Karpas-422 (cell line): ENCODE measurements around the gene TMEM183A. TPM values are rescaled to one million over a fixed set of nuclear protein-coding genes. Genes with fewer than 3 reads are reported as not detected.

ENCODE experiments used
- DNase-seq: peaks from one replicate; pipeline ENCODE4 v3.0.0-alpha.2; 2015
- H2AFZ ChIP-seq: fragments of 200-600 bp; sonication (generic); 2 replicates; pipeline ENCODE4 v1.6.1; 2014; ENCODE audit warnings: antibody characterized with exemption, low read length, mixed read lengths
- H3K27ac ChIP-seq: fragments of 200-600 bp; sonication (generic); 2 replicates; pipeline ENCODE4 v1.5.1; 2014; ENCODE audit warnings: mild to moderate bottlenecking, low read length, moderate library complexity
- H3K27me3 ChIP-seq: fragments of 200-600 bp; sonication (generic); 2 replicates; pipeline ENCODE4 v1.6.1; 2014; ENCODE audit warnings: low read length, mixed read lengths
- H3K36me3 ChIP-seq: fragments of 200-600 bp; sonication (generic); 2 replicates; pipeline ENCODE4 v1.6.1; 2014; ENCODE audit warnings: low read length, mixed read lengths; ENCODE audit not compliant: insufficient read depth
- H3K4me1 ChIP-seq: fragments of 200-600 bp; sonication (generic); 2 replicates; pipeline ENCODE4 v1.6.1; 2014; ENCODE audit warnings: mild to moderate bottlenecking, low read length, mixed read lengths
- H3K4me2 ChIP-seq: fragments of 200-600 bp; sonication (generic); 2 replicates; pipeline ENCODE4 v1.6.1; 2014; ENCODE audit warnings: low read length, low read depth, mild to moderate bottlenecking; ENCODE audit not compliant: poor library complexity, severe bottlenecking
- H3K4me3 ChIP-seq: fragments of 200-600 bp; sonication (generic); 2 replicates; pipeline ENCODE4 v1.5.1; 2014; ENCODE audit warnings: mild to moderate bottlenecking, antibody characterized with exemption, low read length, mixed read lengths
- H3K79me2 ChIP-seq: fragments of 200-600 bp; sonication (generic); 2 replicates; pipeline ENCODE4 v1.6.1; 2014; ENCODE audit warnings: mild to moderate bottlenecking, low read length, mixed read lengths
- H3K9ac ChIP-seq: fragments of 200-600 bp; sonication (generic); 2 replicates; pipeline ENCODE4 v1.6.0; 2014; ENCODE audit warnings: low read length
- H3K9me2 ChIP-seq: fragments of 200-600 bp; sonication (generic), shearing (Covaris generic); replicated peaks from 2 replicates; pipeline ENCODE4 v1.6.0; 2014; ENCODE audit warnings: mild to moderate bottlenecking, low read length, moderate library complexity; ENCODE audit not compliant: insufficient read depth
- H3K9me3 ChIP-seq: fragments of 300-700, 200-600 bp; sonication (generic); 2 replicates; pipeline ENCODE4 v1.6.1; 2014; ENCODE audit warnings: low read length, mixed read lengths
- H4K20me1 ChIP-seq: fragments of 200-600 bp; sonication (generic); 2 replicates; pipeline ENCODE4 v1.6.1; 2014; ENCODE audit warnings: mild to moderate bottlenecking, antibody characterized with exemption, low read length, low read depth; ENCODE audit not compliant: insufficient read depth
- total RNA-seq: library from RNA; depleted of rRNA; stranded (reverse); fragments of >200 nt; shearing (Covaris generic); gene quantifications from 2 replicates; pipeline ENCODE4 v1.2.3, GENCODE V29; 2014; ENCODE audit warnings: low replicate concordance

Gene TMEM183A
- total RNA-seq, 1 experiment from 2014 or later: 81.0 TPM

DNA sequence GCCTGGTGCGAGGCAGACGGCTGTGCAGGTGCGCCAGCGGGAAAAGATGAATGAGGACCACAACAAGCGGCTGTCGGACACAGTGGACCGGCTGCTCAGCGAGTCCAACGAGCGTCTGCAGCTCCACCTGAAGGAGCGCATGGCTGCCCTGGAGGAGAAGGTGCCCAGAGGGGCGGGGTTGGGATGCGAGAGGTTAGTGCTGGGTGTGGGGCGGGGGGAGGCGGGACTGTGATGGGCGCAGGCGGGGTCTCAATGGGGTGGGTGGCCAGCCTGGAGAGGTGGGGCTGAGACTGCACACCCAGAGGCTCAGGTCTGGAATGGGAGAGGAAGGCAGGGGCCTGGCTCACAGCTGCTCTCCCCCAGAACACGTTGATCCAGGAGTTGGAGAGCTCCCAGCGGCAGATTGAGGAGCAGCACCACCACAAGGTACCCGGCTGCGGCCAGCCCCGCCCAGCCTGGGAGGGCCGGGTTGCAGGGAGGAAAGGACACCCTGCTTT, 41.4 kb downstream of the TMEM183A start:
- Histone ChIP-seq H4K20me1 (no peaks in the 10 kb centered on the region), H3K36me3 (no peaks in the 10 kb centered on the region), H3K4me1 (no peaks in the 10 kb centered on the region), H3K9me2 (no peaks in the 10 kb centered on the region), H3K9me3 (no peaks in the 10 kb centered on the region), H3K79me2 (no peaks in the 10 kb centered on the region), H3K9ac (no peak overlapping the region), H3K27ac (no peak overlapping the region), H2AFZ (no peak overlapping the region), H3K27me3 (no peaks in the 10 kb centered on the region), H3K4me2 (no peak overlapping the region), H3K4me3 (no peak overlapping the region)
- peak; percentile 59 for DNase-seq

DNA sequence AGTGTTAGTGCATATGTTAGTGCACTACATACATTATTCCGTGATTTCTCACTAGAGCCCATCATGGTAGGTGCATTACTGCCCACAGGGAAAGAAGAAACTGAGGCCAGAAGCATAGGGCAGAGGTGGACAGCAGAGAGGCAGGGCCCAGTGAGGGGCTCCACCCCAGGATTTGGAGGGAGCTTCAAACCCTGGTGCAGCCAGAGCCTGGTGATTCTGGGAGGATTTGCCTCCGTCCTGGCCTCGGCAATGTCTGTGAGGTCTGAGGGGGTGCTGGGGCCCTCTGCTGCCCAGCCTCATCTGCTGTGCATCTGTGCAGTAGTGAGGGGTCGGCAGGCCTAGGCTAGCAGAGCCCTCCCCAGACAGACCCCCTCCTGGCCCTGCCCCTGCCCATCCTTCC, 41.9 kb downstream of the TMEM183A start:
- Histone ChIP-seq H3K9me3 (no peaks in the 10 kb centered on the region), H2AFZ (no peak overlapping the region), H3K27ac (no peak overlapping the region), H3K4me1 (no peaks in the 10 kb centered on the region), H3K27me3 (no peaks in the 10 kb centered on the region), H3K9me2 (no peaks in the 10 kb centered on the region), H3K79me2 (no peaks in the 10 kb centered on the region), H3K36me3 (no peaks in the 10 kb centered on the region), H3K4me3 (no peak overlapping the region), H4K20me1 (no peaks in the 10 kb centered on the region), H3K4me2 (no peak overlapping the region), H3K9ac (no peak overlapping the region)
- no peak for DNase-seq

- Histone ChIP-seq H3K9ac (no peak overlapping the region), H3K27me3 (no peaks in the 10 kb centered on the region), H3K9me2 (no peaks in the 10 kb centered on the region), H3K36me3 (no peaks in the 10 kb centered on the region), H3K79me2 (no peaks in the 10 kb centered on the region), H3K27ac (no peak overlapping the region), H3K4me1 (no peaks in the 10 kb centered on the region), H3K4me2 (no peak overlapping the region), H3K9me3 (no peaks in the 10 kb centered on the region), H4K20me1 (no peaks in the 10 kb centered on the region), H3K4me3 (no peak overlapping the region), H2AFZ (no peak overlapping the region)
- no peak for DNase-seq
Measured at GRCh38 chr1:203049576-203050180, 42.5 kb downstream of the TMEM183A start.

DNA sequence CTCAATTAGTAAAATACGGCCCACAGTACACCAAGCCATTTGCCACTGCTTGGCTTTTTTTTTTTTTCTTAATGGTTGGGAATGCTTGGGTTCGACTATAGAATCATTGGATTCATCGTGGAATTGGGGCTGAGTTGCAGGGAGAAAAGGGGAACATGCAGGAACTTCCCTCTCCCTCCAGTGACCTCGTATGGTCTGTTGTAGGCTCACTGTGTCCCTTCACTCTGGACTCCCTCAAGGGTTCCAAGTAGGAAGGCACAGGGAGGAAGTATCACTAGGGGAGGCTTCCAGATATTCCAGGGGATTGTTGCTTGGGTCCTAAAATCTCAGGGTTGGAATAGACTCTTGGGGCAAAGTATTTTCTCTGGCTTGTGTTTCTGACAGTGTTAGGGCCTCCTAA, 43.7 kb downstream of the TMEM183A start:
- no peak overlapping the region for H3K4me2 ChIP-seq
- H2AFZ ChIP-seq: no peak overlapping the region
- no peaks in the 10 kb centered on the region for H3K4me1 ChIP-seq
- H3K9ac ChIP-seq: no peak overlapping the region
- H3K4me3 ChIP-seq: no peak overlapping the region
- no peaks in the 10 kb centered on the region for H3K27me3 ChIP-seq
- DNase-seq: no peak
- H3K27ac ChIP-seq: no peak overlapping the region
- no peaks in the 10 kb centered on the region for H3K36me3 ChIP-seq
- no peaks in the 10 kb centered on the region for H3K9me3 ChIP-seq
- no peaks in the 10 kb centered on the region for H3K79me2 ChIP-seq
- no peaks in the 10 kb centered on the region for H3K9me2 ChIP-seq
- no peaks in the 10 kb centered on the region for H4K20me1 ChIP-seq

DNA sequence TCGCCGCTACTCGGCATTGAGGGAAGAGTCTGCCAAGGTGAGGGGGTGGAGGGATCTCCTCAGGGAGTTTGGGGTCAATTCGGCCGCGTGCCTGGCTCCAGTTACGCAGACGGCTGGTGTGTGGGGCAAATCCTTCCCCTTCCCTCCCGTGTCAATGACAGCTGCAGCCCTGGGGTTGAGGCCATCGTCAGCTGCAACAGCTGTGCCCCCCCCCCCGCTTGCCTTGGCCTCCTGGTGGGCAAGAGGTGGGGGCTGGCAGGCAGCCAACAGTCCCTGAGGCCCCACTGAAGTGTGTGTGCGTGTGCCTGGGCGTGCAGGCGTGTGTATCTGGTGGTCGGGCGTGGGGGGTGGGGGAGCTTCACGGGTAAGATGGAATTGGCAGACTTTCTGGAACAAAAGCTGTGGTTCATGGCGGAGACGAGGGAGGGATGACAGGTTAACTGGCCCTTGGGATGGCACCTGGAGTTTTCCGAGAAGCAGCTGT, 44.7 kb downstream of the TMEM183A start:
- DNase-seq: no peak
- Histone ChIP-seq H3K27ac (no peak overlapping the region), H3K9ac (no peak overlapping the region), H3K79me2 (no peaks in the 10 kb centered on the region), H3K27me3 (no peaks in the 10 kb centered on the region), H3K36me3 (no peaks in the 10 kb centered on the region), H3K9me3 (no peaks in the 10 kb centered on the region), H3K4me1 (no peaks in the 10 kb centered on the region), H3K4me3 (no peak overlapping the region), H3K9me2 (no peaks in the 10 kb centered on the region), H4K20me1 (no peaks in the 10 kb centered on the region), H2AFZ (no peak overlapping the region), H3K4me2 (no peak overlapping the region)

DNA sequence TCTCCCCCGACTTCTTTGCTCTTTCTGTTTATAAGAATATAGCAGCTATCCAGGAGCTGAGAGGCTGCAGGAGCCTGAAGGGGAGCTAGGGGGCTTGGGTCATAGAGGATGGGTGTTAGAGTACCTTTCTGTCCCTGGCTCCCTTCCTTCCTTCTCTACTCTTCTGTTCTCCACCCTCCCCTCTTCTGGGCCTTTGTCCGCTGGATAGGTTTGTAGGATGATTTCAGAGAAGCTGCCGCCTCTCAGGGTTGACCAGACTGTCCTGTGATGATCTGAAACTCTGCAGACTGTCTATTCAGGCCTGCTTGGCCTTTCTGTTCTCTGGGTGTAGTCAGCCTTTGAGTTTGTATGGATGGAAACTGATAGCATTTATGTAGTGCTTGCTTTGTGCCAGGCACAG, 45.4 kb downstream of the TMEM183A start:
- Histone ChIP-seq H3K9ac (no peak overlapping the region), H3K27ac (no peak overlapping the region), H3K4me3 (no peak overlapping the region), H2AFZ (no peak overlapping the region), H3K79me2 (no peaks in the 10 kb centered on the region), H4K20me1 (no peaks in the 10 kb centered on the region), H3K36me3 (no peaks in the 10 kb centered on the region), H3K9me2 (no peaks in the 10 kb centered on the region), H3K27me3 (no peaks in the 10 kb centered on the region), H3K4me1 (no peaks in the 10 kb centered on the region), H3K9me3 (no peaks in the 10 kb centered on the region), H3K4me2 (no peak overlapping the region)
- no peak for DNase-seq

DNA sequence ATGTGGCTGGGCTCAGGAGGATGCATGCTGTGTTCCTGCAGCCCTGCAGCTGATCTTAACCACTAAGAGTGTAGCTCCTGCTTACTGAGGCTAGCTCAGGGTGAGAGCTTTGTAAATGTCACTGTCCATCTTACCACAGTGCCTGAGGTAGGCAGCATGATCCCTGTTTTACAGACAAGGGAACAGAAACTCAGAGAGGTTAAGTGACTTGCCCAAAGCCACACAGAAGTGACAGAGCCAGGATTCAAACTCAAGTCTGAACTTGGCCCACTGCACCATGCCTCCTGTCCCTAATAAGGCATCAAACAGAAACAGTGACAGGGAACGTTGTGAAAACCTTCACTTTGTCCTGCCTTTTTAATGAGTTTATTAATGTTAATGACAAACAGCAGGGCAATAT, 47.0 kb downstream of the TMEM183A start:
- no peaks in the 10 kb centered on the region for H4K20me1 ChIP-seq
- no peaks in the 10 kb centered on the region for H3K4me1 ChIP-seq
- H3K36me3 ChIP-seq: no peaks in the 10 kb centered on the region
- no peaks in the 10 kb centered on the region for H3K79me2 ChIP-seq
- H3K27ac ChIP-seq: no peak overlapping the region
- no peak for DNase-seq
- no peaks in the 10 kb centered on the region for H3K9me2 ChIP-seq
- no peaks in the 10 kb centered on the region for H3K9me3 ChIP-seq
- H3K4me3 ChIP-seq: no peak overlapping the region
- no peak overlapping the region for H3K9ac ChIP-seq
- H3K4me2 ChIP-seq: no peak overlapping the region
- no peak overlapping the region for H2AFZ ChIP-seq
- no peaks in the 10 kb centered on the region for H3K27me3 ChIP-seq

DNA sequence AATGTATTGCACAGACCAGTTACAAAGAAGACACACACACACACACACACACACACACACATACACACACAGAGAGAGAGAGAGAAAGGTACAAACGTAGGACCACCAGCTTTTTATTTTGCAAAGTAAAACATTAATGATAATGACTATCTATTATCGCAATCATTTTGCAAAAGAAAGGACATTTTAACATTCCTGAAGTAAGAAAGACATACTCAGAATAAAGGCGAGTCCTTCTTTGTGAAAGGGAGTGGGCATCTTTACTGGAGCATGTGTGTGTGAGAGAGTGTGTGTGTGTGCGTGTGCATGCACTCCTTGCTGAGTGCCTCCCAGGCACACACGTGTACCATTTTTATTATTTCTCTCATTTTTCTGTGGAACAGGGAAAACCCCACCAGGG, 47.5 kb downstream of the TMEM183A start:
- no peaks in the 10 kb centered on the region for H3K79me2 ChIP-seq

More for the DNA sequence above, 47.5 kb downstream of the TMEM183A start:
- H3K27me3 ChIP-seq: no peaks in the 10 kb centered on the region
- H2AFZ ChIP-seq: no peak overlapping the region
- no peaks in the 10 kb centered on the region for H3K9me3 ChIP-seq
- H3K27ac ChIP-seq: no peak overlapping the region
- no peaks in the 10 kb centered on the region for H3K4me1 ChIP-seq
- no peak overlapping the region for H3K4me2 ChIP-seq
- no peak overlapping the region for H3K4me3 ChIP-seq
- H3K36me3 ChIP-seq: no peaks in the 10 kb centered on the region
- H4K20me1 ChIP-seq: no peaks in the 10 kb centered on the region
- no peaks in the 10 kb centered on the region for H3K9me2 ChIP-seq
- DNase-seq: no peak
- no peak overlapping the region for H3K9ac ChIP-seq
